Large intestine (tissue), 3 donors: ENCODE results near the gene TUBAL3. TPM values are rescaled to one million over a fixed set of nuclear protein-coding genes. Genes with fewer than 3 reads are reported as not detected.

ENCODE experiments used
- DNase-seq, 2 donors: peaks; one replicate each; pipeline versions ENCODE4 v3.0.0 to v3.0.0-alpha.2; 2013
- H3K27ac ChIP-seq: one replicate; pipeline ENCODE4 v1.5.1; 2013; ENCODE audit warnings: low read length
- H3K27me3 ChIP-seq: 2 replicates; pipeline ENCODE4 v1.6.1; 2013; ENCODE audit warnings: low read length; ENCODE audit not compliant: control insufficient read depth, insufficient read depth
- H3K36me3 ChIP-seq: 2 replicates; pipeline ENCODE4 v1.6.1; 2013; ENCODE audit warnings: low read length; ENCODE audit not compliant: control insufficient read depth, insufficient read depth
- H3K4me1 ChIP-seq: one replicate; pipeline ENCODE4 v1.6.1; 2013; ENCODE audit warnings: low read length; ENCODE audit not compliant: control insufficient read depth, insufficient read depth
- H3K4me3 ChIP-seq: one replicate; pipeline ENCODE4 v1.5.1; 2013; ENCODE audit warnings: low read length
- H3K9me3 ChIP-seq: one replicate; pipeline ENCODE4 v1.6.1; 2013; ENCODE audit warnings: mild to moderate bottlenecking, low read depth, low read length, moderate library complexity; ENCODE audit not compliant: control insufficient read depth
- WGBS: methylation state at CpG from one replicate; pipeline ENCODE4 v1.1.5; 2013; ENCODE audit warnings: low lambda C conversion rate; ENCODE audit not compliant: insufficient coverage; 5-methylcytosine and 5-hydroxymethylcytosine counted together
- polyA plus RNA-seq: library from polyadenylated mRNA; unstranded; fragments of 120-200 nt; gene quantifications from one replicate; pipeline ENCODE4 v1.2.1, GENCODE V29; 2013

TUBAL3 gene
- polyA plus RNA-seq, 1 donor = 33.9 TPM

DNA sequence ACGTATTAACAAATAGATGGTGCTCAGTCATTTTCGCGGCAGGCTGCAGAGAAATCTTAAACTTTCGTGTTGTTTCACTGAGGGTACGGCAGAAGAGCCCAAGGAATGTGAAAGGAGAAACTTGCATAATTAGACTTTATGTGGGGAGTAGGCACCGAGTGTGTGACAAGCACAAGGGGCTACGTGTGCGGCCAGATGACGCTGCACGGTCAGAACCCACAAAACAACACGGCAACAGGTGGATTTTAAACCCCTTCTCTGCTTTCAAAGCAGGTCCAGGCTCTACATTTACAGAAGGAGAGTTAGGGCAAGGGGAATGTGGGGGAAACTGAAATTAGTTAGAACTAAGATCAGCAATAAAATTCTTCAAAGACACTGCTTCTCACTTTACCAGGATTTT, 40.3 kb downstream of the TUBAL3 start:
- WGBS = no CpG with 5 or more reads among the region's 11 CpGs
- H3K36me3 ChIP-seq = no peaks in the 10 kb centered on the region
- H3K9me3 ChIP-seq = no peaks in the 10 kb centered on the region
- no peak for DNase-seq
- peaks cover 6% of the 10 kb centered on the region for H3K4me1 ChIP-seq
- H3K27me3 ChIP-seq = peaks cover 44% of the 10 kb centered on the region
- no peak overlapping the region for H3K4me3 ChIP-seq
- H3K27ac ChIP-seq = no peak overlapping the region

DNA sequence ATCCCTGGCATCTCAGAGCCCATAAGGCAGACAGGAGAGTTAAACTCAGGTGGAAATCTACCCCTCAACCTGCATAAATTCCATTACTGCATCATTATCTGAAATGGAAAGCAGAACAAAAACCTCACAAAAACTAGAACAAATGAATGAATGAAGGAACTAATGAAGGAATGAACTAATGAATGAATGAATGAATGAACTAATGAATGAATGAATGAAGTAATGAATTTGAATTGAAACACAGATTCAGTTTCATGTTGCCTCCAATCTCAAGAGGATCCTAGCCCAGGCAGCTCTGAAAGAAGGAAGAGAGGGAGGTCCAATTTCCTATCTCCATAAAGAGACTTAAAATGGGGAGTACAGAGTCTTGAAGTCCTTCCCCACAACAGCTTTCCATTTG, 41.8 kb downstream of the TUBAL3 start:
- no peak overlapping the region for H3K4me3 ChIP-seq
- H3K27ac ChIP-seq = no peak overlapping the region
- no peaks in the 10 kb centered on the region for H3K36me3 ChIP-seq
- peaks cover 44% of the 10 kb centered on the region for H3K27me3 ChIP-seq
- peaks cover 6% of the 10 kb centered on the region for H3K4me1 ChIP-seq
- DNase-seq = no peak
- no peaks in the 10 kb centered on the region for H3K9me3 ChIP-seq

DNA sequence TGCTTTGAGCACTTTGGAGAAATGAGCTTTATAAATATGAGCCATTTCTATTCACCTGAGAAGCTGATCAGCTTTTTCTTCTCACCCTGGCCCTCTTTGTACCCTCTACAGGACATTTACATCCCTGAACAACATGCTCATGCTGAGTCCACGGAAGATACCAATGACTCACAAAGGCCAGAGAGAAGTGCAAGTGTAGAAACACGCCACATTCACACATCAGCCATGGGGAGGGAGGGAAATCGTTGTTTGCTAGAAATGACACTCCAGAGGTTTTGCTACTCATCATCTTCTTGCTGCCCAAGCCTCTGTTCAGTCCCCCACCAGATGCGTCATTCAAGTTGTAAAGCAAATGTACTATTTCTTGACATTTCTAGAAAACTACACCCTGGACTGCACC, 42.7 kb downstream of the TUBAL3 start:
- WGBS = 100% methylated on average over 1 of the region's 4 CpGs
- H3K36me3 ChIP-seq = no peaks in the 10 kb centered on the region
- no peaks in the 10 kb centered on the region for H3K9me3 ChIP-seq
- H3K27me3 ChIP-seq = peaks cover 40% of the 10 kb centered on the region
- no peak overlapping the region for H3K27ac ChIP-seq
- no peak for DNase-seq
- no peak overlapping the region for H3K4me3 ChIP-seq
- peaks cover 6% of the 10 kb centered on the region for H3K4me1 ChIP-seq

- Histone ChIP-seq H3K4me1 (peaks cover 3% of the 10 kb centered on the region), H3K4me3 (no peak overlapping the region), H3K27me3 (peaks cover 32% of the 10 kb centered on the region), H3K27ac (no peak overlapping the region), H3K9me3 (no peaks in the 10 kb centered on the region), H3K36me3 (no peaks in the 10 kb centered on the region)
- DNase-seq = peak in 1 of 2 donors; percentile 29
- whole genome bisulfite sequencing = 5% methylated on average over 4 of the region's 7 CpGs
Measured at GRCh38 chr10:5360318-5360915, 44.2 kb downstream of the TUBAL3 start.

DNA sequence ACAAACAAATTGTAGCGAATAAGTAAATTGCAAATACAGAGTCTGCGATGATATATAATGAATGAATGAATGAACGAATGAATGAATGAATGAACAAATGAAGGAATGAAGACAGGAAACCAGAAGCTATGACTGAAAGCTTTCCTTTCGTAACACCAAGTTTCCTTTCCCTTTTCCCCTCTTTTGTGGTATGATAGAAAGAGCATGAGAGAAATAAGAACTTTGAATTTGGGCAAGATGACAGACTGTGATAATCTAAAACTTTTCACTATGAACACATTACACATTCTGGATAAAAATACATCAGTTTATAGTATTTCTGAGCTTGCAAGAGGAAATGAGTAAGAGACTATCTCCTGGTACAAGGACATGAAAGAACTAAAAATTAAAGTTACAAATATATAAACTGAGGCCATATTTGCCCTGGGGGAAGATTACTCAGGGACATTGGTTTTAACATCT, 48.3 kb downstream of the TUBAL3 start:
- no peak for DNase-seq
- Histone ChIP-seq H3K36me3 (no peaks in the 10 kb centered on the region), H3K4me1 (no peaks in the 10 kb centered on the region), H3K27ac (no peak overlapping the region), H3K4me3 (no peak overlapping the region), H3K27me3 (no peaks in the 10 kb centered on the region), H3K9me3 (no peaks in the 10 kb centered on the region)
- WGBS = 97% methylated on average over 4 of the region's 4 CpGs

DNA sequence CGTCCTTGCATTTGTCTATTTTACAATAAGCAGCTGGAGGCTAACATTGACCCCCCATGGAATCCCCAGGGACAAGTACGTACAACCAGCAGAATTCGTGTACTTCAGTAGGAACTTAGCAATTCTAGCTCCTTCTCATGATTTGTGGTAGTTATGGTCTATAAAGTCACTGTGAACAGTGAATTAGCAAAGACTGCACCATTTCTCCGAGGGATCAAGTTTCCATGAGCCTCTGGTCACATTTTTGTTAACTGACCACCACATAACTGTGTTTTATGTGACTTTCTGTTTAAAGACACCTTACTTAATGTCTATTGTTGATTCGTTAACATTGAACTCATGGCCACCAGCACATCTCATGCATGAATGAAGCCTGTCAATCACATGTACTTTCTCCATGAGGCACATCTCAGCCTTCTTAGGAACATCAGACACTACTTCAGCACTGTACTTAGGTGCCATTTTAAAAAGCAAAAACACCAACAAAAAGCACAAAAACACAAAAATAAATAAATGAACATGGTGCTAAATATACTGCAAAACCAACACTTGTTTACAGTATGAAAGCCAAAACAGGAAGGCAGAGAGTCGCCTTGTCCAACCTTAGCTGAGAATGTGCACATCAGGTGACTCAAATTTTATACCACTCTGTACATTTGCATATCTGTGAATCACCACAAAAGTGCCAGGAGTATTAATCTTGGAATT, 48.9 kb downstream of the TUBAL3 start:
- no peak overlapping the region for H3K27ac ChIP-seq
- 100% methylated on average over 1 of the region's 6 CpGs for WGBS
- no peaks in the 10 kb centered on the region for H3K36me3 ChIP-seq
- no peaks in the 10 kb centered on the region for H3K4me1 ChIP-seq
- no peaks in the 10 kb centered on the region for H3K9me3 ChIP-seq
- DNase-seq = no peak
- no peaks in the 10 kb centered on the region for H3K27me3 ChIP-seq
- H3K4me3 ChIP-seq = no peak overlapping the region

DNA sequence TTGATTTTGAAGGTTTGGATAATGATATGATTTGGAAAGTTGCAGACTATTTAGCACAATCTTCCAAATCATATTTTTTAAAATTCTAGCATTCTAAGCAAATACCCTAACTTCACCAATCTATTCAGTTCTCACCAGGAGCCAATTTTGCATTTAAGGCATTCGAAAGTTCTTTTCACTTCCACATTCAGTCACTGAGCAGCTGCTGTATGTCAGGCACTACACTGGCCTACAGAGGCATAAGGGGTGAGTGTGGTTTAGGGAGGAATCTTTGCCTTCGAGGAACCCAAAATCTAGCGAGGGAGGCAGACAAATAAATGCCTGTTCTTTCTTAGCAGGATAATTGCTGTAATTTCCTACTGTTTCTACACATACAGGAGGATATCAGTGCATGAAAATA, 50.6 kb downstream of the TUBAL3 start:
- no CpG with 5 or more reads among the region's 3 CpGs for WGBS
- Histone ChIP-seq H3K9me3 (no peaks in the 10 kb centered on the region), H3K36me3 (no peaks in the 10 kb centered on the region), H3K27ac (no peak overlapping the region), H3K4me3 (no peak overlapping the region), H3K27me3 (no peaks in the 10 kb centered on the region), H3K4me1 (no peaks in the 10 kb centered on the region)
- DNase-seq = no peak

DNA sequence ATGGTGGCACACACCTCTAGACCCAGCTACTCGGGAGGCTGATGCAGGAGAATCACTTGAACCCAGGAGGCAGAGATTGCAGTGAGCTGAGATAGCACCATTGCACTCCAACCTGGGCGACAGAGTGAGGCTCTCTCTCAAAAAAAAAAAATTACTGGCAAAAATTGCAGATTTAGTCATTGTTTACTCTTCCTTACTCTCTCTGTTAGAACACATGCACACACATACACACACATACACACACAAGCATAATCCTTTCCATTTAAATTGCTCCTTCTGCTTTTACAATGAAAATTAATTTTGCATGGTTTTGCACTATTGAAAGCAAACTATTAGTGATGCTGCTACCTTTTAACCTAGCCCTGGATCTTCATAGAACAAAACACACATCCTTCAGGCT, 55.3 kb downstream of the TUBAL3 start:
- H3K27ac ChIP-seq = no peak overlapping the region
- no peaks in the 10 kb centered on the region for H3K36me3 ChIP-seq
- no peaks in the 10 kb centered on the region for H3K9me3 ChIP-seq
- no peak for DNase-seq
- H3K27me3 ChIP-seq = no peaks in the 10 kb centered on the region
- H3K4me1 ChIP-seq = no peaks in the 10 kb centered on the region
- no peak overlapping the region for H3K4me3 ChIP-seq
- WGBS = no CpG with 5 or more reads among the region's 2 CpGs

- H3K36me3 ChIP-seq = no peaks in the 10 kb centered on the region
- H3K27me3 ChIP-seq = no peaks in the 10 kb centered on the region
- H3K4me1 ChIP-seq = no peaks in the 10 kb centered on the region
- H3K9me3 ChIP-seq = no peaks in the 10 kb centered on the region
- WGBS = no CpG with 5 or more reads among the region's 4 CpGs
- H3K27ac ChIP-seq = no peak overlapping the region
- H3K4me3 ChIP-seq = no peak overlapping the region
- no peak for DNase-seq
Measured at GRCh38 chr10:5346881-5347280, 57.7 kb downstream of the TUBAL3 start.

- no peaks in the 10 kb centered on the region for H3K27me3 ChIP-seq
- H3K9me3 ChIP-seq = no peaks in the 10 kb centered on the region
- no peak overlapping the region for H3K4me3 ChIP-seq
- DNase-seq = no peak
- H3K36me3 ChIP-seq = no peaks in the 10 kb centered on the region
- H3K4me1 ChIP-seq = no peaks in the 10 kb centered on the region
- H3K27ac ChIP-seq = no peak overlapping the region
Measured at GRCh38 chr10:5344746-5345145, 59.9 kb downstream of the TUBAL3 start.

GRCh38 chr10:5343979-5344378, 60.6 kb downstream of the TUBAL3 start:
- no peaks in the 10 kb centered on the region for H3K9me3 ChIP-seq
- no peak overlapping the region for H3K27ac ChIP-seq
- H3K27me3 ChIP-seq = no peaks in the 10 kb centered on the region
- 90% methylated on average over 2 of the region's 4 CpGs for WGBS
- H3K4me3 ChIP-seq = no peak overlapping the region
- H3K4me1 ChIP-seq = no peaks in the 10 kb centered on the region
- no peaks in the 10 kb centered on the region for H3K36me3 ChIP-seq
- DNase-seq = no peak
